Keratinocyte (primary cell): ENCODE measurements around the gene FRZB.

Source experiments
- CTCF ChIP-seq, 3 experiments: IDR thresholded peaks in 1 of 3; conservative IDR thresholded peaks in 1 of 3; optimal IDR thresholded peaks in 1 of 3; 2 replicates in 2 of 3; 3 replicates in 1 of 3; pipeline versions ENCODE3 to v1.5.1; 2011; ENCODE audit warnings: low read length in 3 of 3, mild to moderate bottlenecking in 3 of 3, moderate library complexity in 2 of 3, control low read depth in 1 of 3, inconsistent platforms in 1 of 3; ENCODE audit not compliant: insufficient read depth in 2 of 3; ENCODE audit errors: extremely low read depth in 1 of 3
- EZH2 ChIP-seq: IDR thresholded peaks from one replicate; pipeline ENCODE4 v1.6.1; 2012; ENCODE audit warnings: inconsistent platforms, mild to moderate bottlenecking, low read length, moderate library complexity

GRCh38 chr2:182915369-182916326, 49.2 kb upstream of the FRZB start:
- TF ChIP-seq CTCF (optimal IDR thresholded peaks at IDR 0.05 in 1 of 3, IDR thresholded peaks at IDR 0.05 in 1 of 3, conservative IDR thresholded peaks at IDR 0.05 in 1 of 3; ENCODE audit: extremely low read depth in 1 of 3, insufficient read depth in 2 of 3, low read length in 3 of 3) (no peak), EZH2 (no peak)
